G401 (cell line): ENCODE measurements around the gene EPB41L3. TPM values are rescaled to one million over a fixed set of nuclear protein-coding genes. Genes with fewer than 3 reads are reported as not detected.

Experiments
- DNase-seq: peaks from one replicate; pipeline ENCODE4 v3.0.0-alpha.2; 2015; ENCODE audit warnings: low spot score
- in situ Hi-C: cut with HindIII; loops from 2 replicates; pipeline ENCODE4 v1.10.0; 2016; ENCODE audit warnings: low sequenced_read_pairs, mixed read lengths
- total RNA-seq: library from RNA; depleted of rRNA; stranded (reverse); fragments of >200 nt; shearing (Covaris generic); gene quantifications from 2 replicates; pipeline ENCODE4 v1.2.3, GENCODE V29; 2014; rRNA removed

The EPB41L3 gene
- total RNA-seq, 1 experiment from 2014 or later = 0.07 TPM

DNA sequence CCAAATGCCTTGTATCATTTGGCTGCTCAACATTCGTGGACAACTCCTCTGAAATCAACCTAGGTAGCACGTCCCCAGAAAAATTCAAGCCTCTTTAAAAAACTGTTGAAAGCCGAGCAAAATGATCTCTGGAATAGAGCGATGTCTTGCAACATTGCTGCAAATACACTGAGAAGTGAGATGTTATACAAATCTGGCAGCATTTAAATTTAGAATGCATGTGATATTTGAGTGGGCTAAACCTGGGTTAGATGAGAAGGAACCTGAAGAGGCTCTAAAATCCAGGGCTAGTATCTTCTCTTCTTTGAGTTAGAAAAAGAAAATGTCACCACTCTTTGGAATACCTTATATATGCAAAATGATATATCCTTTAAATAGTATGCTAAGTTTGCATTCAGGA is 166.8 kb downstream of the EPB41L3 start:
- in situ Hi-C loops = no loop called here

DNA sequence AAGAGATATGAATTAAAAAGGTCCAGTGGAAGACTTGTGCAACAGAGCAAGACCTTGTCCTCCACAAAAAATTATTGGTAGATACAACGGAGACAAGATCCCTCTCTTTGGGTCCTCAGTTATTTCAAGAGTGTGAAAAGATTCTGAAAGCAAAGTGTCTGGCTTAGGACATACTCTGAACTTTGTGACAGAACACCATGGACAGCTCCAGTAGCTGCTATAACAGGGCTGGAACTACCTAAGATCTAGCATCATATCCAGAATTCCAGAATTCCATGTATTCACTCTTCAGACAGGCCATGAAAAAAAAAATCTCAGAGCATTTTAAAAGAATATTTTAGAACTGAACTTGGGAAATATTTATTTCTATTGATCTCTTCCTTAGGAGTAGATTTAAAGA is 173.5 kb downstream of the EPB41L3 start:
- in situ Hi-C loops = no loop called here
- DNase-seq = no peak

More for the DNA sequence above, 166.8 kb downstream of the EPB41L3 start:
- no peak for DNase-seq

DNA sequence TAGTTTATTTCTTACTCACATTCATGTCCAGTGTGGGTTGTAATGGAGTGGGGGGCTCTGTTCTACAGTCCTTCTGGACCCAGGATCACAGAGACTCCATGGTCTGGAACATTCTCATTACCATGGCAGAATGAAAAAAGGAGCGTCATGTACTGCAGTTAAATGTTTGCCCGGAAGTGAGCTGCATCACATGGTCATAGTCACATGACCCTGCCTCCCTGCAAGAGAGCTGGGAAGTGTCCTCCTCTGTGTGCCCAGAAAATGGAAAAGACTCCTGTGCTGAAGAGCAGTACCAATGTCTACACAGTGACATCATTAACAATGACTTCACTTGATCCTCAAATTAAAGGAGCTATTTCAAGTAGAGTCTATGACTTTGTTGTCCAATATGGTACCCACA is 174.3 kb downstream of the EPB41L3 start:
- no peak for DNase-seq
- in situ Hi-C loops = no loop called here

DNA sequence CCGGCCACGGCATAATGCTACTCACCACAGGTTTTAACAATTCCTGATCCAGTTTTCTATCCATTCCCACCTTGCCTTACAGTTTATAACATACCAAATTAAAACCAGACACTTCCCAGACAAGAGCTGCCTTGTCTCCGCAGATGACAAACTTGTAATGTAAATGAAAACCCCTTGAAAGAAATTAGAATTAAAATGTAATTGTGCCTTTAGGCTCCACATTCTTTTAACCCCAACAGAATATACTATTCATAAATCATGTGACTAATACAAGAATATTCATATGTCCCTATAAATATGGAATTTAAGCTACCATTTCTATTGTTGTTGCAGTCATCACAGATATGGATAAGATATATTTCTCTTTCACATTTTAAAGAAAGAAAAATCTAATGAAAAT is 178.4 kb downstream of the EPB41L3 start:
- no peak for DNase-seq
- in situ Hi-C loops = no loop called here

DNA sequence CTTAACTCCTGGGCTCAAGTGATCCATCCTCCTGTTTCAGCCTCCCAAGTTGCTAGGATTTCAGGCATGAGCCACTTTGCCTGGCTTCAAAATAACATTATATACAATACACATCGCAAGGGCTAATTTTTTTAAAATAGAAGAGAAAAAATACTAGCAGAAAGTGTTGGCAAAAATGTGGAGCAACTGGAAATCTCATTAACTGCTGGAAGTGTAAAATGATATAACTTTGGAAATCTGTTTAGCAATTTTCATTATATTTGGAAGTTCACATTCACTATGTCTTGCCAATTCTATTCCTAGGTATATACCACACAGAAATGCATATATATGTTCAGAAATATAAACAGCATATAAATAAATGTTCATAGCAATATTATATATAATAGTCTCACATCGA is 193.2 kb downstream of the EPB41L3 start:
- DNase-seq = no peak
- in situ Hi-C loops = no loop called here

Other genes starting within 250 kb of the EPB41L3 start
- 7.4 and 21.9 TPM in 2 replicates for gene ZBTB14, start 248.3 kb downstream of the EPB41L3 start, total RNA-seq